ENCODE data around the gene ETDB.

DNA sequence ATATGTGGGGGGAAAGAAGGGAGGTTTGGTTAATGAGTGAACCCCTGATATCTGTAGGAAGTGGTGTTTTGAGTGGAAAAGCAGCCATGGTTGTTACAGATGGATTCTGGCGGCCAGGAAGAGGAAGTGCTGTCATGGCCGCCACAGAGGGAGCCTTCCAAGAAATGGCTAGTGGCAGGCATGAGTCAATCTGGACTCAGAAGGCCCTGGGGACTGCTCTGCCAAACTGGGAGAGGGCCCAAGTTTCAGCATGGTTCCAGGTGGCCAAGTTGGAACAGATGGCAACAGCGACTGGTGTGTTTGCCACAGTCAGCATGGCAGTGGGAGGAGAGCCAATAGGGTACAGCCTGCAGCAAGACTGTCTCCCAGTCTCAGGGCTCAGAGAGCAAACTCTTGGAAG is 32.5 kb downstream of the ETDB start:
- TF ChIP-seq, protein P1, sequence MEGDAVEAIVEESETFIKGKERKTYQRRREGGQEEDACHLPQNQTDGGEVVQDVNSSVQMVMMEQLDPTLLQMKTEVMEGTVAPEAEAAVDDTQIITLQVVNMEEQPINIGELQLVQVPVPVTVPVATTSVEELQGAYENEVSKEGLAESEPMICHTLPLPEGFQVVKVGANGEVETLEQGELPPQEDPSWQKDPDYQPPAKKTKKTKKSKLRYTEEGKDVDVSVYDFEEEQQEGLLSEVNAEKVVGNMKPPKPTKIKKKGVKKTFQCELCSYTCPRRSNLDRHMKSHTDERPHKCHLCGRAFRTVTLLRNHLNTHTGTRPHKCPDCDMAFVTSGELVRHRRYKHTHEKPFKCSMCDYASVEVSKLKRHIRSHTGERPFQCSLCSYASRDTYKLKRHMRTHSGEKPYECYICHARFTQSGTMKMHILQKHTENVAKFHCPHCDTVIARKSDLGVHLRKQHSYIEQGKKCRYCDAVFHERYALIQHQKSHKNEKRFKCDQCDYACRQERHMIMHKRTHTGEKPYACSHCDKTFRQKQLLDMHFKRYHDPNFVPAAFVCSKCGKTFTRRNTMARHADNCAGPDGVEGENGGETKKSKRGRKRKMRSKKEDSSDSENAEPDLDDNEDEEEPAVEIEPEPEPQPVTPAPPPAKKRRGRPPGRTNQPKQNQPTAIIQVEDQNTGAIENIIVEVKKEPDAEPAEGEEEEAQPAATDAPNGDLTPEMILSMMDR (IDR thresholded peaks at IDR 0.05): no peak
- no peak for TF ChIP-seq POLR2A (IDR thresholded peaks at IDR 0.05)

All from sigmoid colon (tissue), 3 donors.